ENCODE results near the gene TYMP. TPM values are rescaled to one million over a fixed set of nuclear protein-coding genes. Genes with fewer than 3 reads are reported as not detected.

Gene TYMP
- total RNA-seq, 4 donors from 2014 or later: 18.5 to 55.1 (median 39.3) TPM

- H3K27me3 ChIP-seq: no peaks in the 10 kb centered on the region
- peaks cover 0 to 46% of the 10 kb centered on the region in 2 donors for H3K36me3 ChIP-seq
- peak; percentile 89 for ATAC-seq
- no peaks in the 10 kb centered on the region for H3K9me3 ChIP-seq
- H3K27ac ChIP-seq: peak within 1 kb of the TSS; percentile 94 to 98 (median 96)
- WGBS, 2 donors (ENCODE audit: low coverage in 1 of 2): 0% methylated on average over 5 to 10 of the region's 76 CpGs
- H3K4me1 ChIP-seq: peaks cover 4 to 44% (median 23%) of the 10 kb centered on the region in 3 donors
- TF ChIP-seq POLR2A (IDR thresholded peaks at IDR 0.05) (peak; percentile 66 to 72), POLR2AphosphoS5 (IDR thresholded peaks at IDR 0.05) (peak; percentile 94), EP300 (IDR thresholded peaks at IDR 0.05) (no peak)
- TF ChIP-seq, protein P1, sequence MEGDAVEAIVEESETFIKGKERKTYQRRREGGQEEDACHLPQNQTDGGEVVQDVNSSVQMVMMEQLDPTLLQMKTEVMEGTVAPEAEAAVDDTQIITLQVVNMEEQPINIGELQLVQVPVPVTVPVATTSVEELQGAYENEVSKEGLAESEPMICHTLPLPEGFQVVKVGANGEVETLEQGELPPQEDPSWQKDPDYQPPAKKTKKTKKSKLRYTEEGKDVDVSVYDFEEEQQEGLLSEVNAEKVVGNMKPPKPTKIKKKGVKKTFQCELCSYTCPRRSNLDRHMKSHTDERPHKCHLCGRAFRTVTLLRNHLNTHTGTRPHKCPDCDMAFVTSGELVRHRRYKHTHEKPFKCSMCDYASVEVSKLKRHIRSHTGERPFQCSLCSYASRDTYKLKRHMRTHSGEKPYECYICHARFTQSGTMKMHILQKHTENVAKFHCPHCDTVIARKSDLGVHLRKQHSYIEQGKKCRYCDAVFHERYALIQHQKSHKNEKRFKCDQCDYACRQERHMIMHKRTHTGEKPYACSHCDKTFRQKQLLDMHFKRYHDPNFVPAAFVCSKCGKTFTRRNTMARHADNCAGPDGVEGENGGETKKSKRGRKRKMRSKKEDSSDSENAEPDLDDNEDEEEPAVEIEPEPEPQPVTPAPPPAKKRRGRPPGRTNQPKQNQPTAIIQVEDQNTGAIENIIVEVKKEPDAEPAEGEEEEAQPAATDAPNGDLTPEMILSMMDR (IDR thresholded peaks at IDR 0.05): peak in 1 of 4 experiments; percentile 13
- H3K4me3 ChIP-seq: peak within 1 kb of the TSS; percentile 93
Observed at GRCh38 chr22:50507991-50508884, 21.6 kb downstream of the TYMP start, which contains the start of gene NCAPH2. Gene NCAPH2 (plus strand): TSS chr22:50508224. CDS start chr22:50508338, 114 bp downstream.

DNA sequence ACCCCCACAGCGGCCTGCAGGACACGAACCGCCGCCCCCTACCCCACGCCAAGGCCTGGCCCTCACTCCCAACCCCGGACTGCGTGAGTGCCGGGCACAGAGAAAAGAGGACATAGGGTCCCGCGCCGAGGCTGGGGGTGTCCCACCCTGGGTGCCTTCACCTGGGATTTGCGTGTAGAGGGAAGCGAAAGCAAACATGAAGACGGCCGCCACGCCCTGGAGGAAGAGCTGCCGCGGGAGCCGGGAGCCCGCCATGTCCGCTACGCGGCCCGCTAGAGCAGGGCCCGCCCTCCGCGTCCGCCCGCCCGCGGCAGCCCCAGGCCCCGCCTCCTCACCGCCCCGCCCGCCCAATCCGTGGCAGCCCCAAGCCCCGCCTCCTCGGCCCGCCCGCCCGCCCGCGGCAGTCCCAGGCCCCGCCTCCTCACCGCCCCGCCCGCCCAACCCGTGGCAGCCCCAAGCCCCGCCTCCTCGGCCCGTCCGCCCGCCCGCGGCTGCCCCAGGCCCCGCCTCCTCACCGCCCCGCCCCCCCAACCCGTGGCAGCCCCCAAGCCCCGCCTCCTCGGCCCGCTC is 22.3 kb downstream of the TYMP start, which contains the start of gene LMF2:
Gene LMF2, minus strand, starts transcription at position 282 of the 570 bp plus-strand sequence. Its CDS starts 27 bp downstream, at position 255.
- peak; percentile 83 for ATAC-seq
- no peaks in the 10 kb centered on the region for H3K27me3 ChIP-seq
- H3K4me3 ChIP-seq: peak within 1 kb of the TSS; percentile 93
- H3K9me3 ChIP-seq: no peaks in the 10 kb centered on the region
- no CpG with 5 or more reads among the region's 62 CpGs for WGBS, 2 donors (ENCODE audit: low coverage in 1 of 2)
- peaks cover 0 to 46% of the 10 kb centered on the region in 2 donors for H3K36me3 ChIP-seq
- peaks cover 4 to 44% (median 23%) of the 10 kb centered on the region in 3 donors for H3K4me1 ChIP-seq
- H3K27ac ChIP-seq: peak within 1 kb of the TSS; percentile 94 to 98 (median 96)
- no peak for TF ChIP-seq EP300 (IDR thresholded peaks at IDR 0.05)
- peak; percentile 47 to 65 for TF ChIP-seq POLR2A (IDR thresholded peaks at IDR 0.05)
- peak; percentile 57 for TF ChIP-seq POLR2AphosphoS5 (IDR thresholded peaks at IDR 0.05)
- TF ChIP-seq, protein P1 (IDR thresholded peaks at IDR 0.05): peak in 1 of 4 experiments; percentile 38

- Histone ChIP-seq H3K4me1 (peaks cover 4 to 44% (median 23%) of the 10 kb centered on the region in 3 donors), H3K36me3 (peaks cover 0 to 47% of the 10 kb centered on the region in 2 donors), H3K27ac (peak overlapping the region; percentile 85 to 97 (median 90)), H3K4me3 (peak overlapping the region; percentile 90 to 93), H3K9me3 (no peaks in the 10 kb centered on the region), H3K27me3 (no peaks in the 10 kb centered on the region)
- TF ChIP-seq POLR2A (IDR thresholded peaks at IDR 0.05) (no peak), POLR2AphosphoS5 (IDR thresholded peaks at IDR 0.05) (no peak), EP300 (IDR thresholded peaks at IDR 0.05) (no peak)
- TF ChIP-seq, protein P1 (IDR thresholded peaks at IDR 0.05): no peak
- WGBS, 2 donors (ENCODE audit: low coverage in 1 of 2): 40% methylated on average over 2 of the region's 21 CpGs; no CpG with 5 or more reads in 1 of the 2 donors
- ATAC-seq: no peak
Observed at GRCh38 chr22:50506611-50507420, 23.0 kb downstream of the TYMP start.

- Histone ChIP-seq H3K4me3 (peak overlapping the region in 1 of 2 donors; percentile 93), H3K27ac (peak overlapping the region in 1 of 4 donors; percentile 91), H3K27me3 (no peaks in the 10 kb centered on the region), H3K4me1 (peaks cover 4 to 44% (median 23%) of the 10 kb centered on the region in 3 donors), H3K36me3 (peaks cover 0 to 42% of the 10 kb centered on the region in 2 donors), H3K9me3 (no peaks in the 10 kb centered on the region)
- 100% methylated on average over 1 of the region's 41 CpGs; no CpG with 5 or more reads in 1 of the 2 donors for WGBS, 2 donors (ENCODE audit: low coverage in 1 of 2)
- ATAC-seq: no peak
- no peak for TF ChIP-seq POLR2AphosphoS5 (IDR thresholded peaks at IDR 0.05)
- TF ChIP-seq, protein P1 (IDR thresholded peaks at IDR 0.05): no peak
- TF ChIP-seq POLR2A (IDR thresholded peaks at IDR 0.05): no peak
- TF ChIP-seq EP300 (IDR thresholded peaks at IDR 0.05): no peak
Observed at GRCh38 chr22:50505776-50506610, 23.8 kb downstream of the TYMP start.
